ENCODE data around the gene LHX6.

DNA sequence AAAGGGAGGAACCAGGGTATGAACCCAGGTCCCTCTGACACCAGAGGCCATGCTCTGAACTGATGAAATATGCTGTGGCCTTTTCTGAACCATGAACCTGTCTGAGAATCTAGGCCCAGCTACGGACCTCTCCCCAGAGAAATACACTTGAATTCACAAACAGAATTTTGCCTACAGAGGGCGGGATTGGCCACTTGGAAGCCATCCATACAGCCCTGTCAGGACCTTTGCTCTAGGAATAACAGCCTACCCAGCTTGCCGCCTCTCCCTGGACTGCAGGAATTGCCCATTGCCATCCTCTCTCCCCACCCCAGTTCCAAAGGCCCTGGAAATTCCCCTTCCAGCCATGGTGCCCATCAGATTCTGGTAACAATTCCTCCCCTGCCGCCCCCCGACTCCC lies 42.5 kb downstream of the LHX6 start:
- TF ChIP-seq, protein P1, sequence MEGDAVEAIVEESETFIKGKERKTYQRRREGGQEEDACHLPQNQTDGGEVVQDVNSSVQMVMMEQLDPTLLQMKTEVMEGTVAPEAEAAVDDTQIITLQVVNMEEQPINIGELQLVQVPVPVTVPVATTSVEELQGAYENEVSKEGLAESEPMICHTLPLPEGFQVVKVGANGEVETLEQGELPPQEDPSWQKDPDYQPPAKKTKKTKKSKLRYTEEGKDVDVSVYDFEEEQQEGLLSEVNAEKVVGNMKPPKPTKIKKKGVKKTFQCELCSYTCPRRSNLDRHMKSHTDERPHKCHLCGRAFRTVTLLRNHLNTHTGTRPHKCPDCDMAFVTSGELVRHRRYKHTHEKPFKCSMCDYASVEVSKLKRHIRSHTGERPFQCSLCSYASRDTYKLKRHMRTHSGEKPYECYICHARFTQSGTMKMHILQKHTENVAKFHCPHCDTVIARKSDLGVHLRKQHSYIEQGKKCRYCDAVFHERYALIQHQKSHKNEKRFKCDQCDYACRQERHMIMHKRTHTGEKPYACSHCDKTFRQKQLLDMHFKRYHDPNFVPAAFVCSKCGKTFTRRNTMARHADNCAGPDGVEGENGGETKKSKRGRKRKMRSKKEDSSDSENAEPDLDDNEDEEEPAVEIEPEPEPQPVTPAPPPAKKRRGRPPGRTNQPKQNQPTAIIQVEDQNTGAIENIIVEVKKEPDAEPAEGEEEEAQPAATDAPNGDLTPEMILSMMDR (IDR thresholded peaks at IDR 0.05) = no peak
- TF ChIP-seq POLR2A (IDR thresholded peaks at IDR 0.05) = no peak
